ENCODE data around the gene DNMT3A. TPM values are rescaled to one million over a fixed set of nuclear protein-coding genes. Genes with fewer than 3 reads are reported as not detected.

Gene DNMT3A
- total RNA-seq, 1 experiment from 2014 or later = 8.0 TPM

DNA sequence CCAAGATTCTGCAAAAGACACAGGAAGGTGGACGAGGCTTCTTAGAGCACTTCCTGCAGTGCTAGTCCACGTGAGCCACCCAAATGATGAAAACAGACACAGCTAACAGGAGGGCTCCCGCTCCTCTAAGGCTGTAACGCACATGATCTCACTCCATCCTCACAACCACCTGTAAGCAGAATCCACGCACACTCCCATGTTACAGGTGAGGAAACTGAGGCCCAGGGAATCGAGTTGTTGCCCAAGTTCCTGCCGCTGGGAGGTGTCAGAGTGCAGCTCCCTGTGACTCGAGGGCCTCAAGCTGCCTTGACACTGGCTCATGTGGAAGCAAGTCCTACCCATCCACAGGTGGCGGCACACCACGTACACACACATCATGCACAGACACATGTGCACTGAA is 4.4 kb downstream of the DNMT3A start:
- DNase-seq (ENCODE audit: unreplicated experiment) = no peak
- intact Hi-C loops (cut with micrococcal nuclease) = no loop called here
- Mint-ChIP-seq H3K9me3 (ENCODE audit: unreplicated experiment) (no peaks in the 10 kb centered on the region), H3K27ac (ENCODE audit: low read depth, unreplicated experiment) (peak overlapping the region; percentile 14), H3K36me3 (ENCODE audit: insufficient read depth, unreplicated experiment) (no peaks in the 10 kb centered on the region), H3K27me3 (ENCODE audit: insufficient read depth, unreplicated experiment) (no peaks in the 10 kb centered on the region), H3K4me1 (ENCODE audit: insufficient read depth, unreplicated experiment) (no peaks in the 10 kb centered on the region), H3K4me3 (ENCODE audit: unreplicated experiment) (no peak overlapping the region)
- no TSS peak for BruUV-seq (replicated peaks)
- ChIA-PET CTCF (no interaction called here), POLR2A (no interaction called here)
- TF ChIP-seq, protein P1, sequence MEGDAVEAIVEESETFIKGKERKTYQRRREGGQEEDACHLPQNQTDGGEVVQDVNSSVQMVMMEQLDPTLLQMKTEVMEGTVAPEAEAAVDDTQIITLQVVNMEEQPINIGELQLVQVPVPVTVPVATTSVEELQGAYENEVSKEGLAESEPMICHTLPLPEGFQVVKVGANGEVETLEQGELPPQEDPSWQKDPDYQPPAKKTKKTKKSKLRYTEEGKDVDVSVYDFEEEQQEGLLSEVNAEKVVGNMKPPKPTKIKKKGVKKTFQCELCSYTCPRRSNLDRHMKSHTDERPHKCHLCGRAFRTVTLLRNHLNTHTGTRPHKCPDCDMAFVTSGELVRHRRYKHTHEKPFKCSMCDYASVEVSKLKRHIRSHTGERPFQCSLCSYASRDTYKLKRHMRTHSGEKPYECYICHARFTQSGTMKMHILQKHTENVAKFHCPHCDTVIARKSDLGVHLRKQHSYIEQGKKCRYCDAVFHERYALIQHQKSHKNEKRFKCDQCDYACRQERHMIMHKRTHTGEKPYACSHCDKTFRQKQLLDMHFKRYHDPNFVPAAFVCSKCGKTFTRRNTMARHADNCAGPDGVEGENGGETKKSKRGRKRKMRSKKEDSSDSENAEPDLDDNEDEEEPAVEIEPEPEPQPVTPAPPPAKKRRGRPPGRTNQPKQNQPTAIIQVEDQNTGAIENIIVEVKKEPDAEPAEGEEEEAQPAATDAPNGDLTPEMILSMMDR (IDR thresholded peaks at IDR 0.05; ENCODE audit: unreplicated experiment) = no peak

DNA sequence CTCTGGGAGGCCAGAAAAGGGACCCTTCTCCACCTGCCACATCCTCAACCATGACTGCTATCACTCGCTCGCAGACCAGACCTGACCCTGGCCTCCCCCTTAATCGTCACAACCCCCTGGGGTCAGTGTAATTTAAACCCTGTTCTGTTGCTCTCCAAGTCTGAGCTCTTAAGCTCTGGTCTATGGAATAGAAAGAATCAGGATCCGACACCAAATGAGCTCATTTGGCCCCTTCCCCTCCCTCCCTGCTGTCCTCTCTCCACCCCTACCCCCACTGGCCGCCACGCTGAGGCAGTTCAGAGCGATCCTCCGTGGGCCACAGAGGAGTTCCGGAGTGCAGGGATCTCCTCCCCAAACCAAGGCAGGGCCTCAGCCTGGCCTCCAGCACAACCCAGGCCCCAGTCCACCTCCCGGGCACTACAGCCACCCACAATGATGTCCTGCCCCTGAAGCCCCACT is 5.3 kb downstream of the DNMT3A start:
- CTCF ChIA-PET = no interaction called here
- Mint-ChIP-seq H3K27ac (ENCODE audit: low read depth, unreplicated experiment) (peak overlapping the region; percentile 14), H3K36me3 (ENCODE audit: insufficient read depth, unreplicated experiment) (no peaks in the 10 kb centered on the region), H3K9me3 (ENCODE audit: unreplicated experiment) (no peaks in the 10 kb centered on the region), H3K27me3 (ENCODE audit: insufficient read depth, unreplicated experiment) (no peaks in the 10 kb centered on the region), H3K4me3 (ENCODE audit: unreplicated experiment) (no peak overlapping the region), H3K4me1 (ENCODE audit: insufficient read depth, unreplicated experiment) (no peaks in the 10 kb centered on the region)
- no TSS peak for BruUV-seq (replicated peaks)
- no peak for DNase-seq (ENCODE audit: unreplicated experiment)
- intact Hi-C loops (cut with micrococcal nuclease) = no loop called here
- POLR2A ChIA-PET = no interaction called here
- TF ChIP-seq, protein P1 (IDR thresholded peaks at IDR 0.05; ENCODE audit: unreplicated experiment) = no peak

DNA sequence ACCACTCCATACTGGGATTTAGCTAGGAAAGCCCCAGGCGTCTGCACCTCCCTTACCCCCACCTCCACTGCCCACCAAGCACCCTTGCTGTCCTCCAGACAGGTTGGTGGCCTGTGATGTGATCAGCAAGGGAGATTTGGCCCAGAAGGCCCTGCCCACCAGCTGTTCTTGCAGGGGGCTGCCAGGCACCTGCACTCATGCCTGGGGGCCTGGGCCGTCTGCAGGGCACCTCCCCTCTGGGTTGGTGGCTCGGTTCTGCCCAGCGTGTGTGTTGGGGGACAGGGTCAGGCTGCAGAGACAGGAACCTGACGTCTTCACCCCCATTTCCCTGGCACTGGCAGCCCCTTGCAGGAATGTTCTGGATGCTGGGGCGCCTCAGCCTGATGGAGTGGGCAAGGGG is 5.8 kb downstream of the DNMT3A start:
- Mint-ChIP-seq H3K36me3 (ENCODE audit: insufficient read depth, unreplicated experiment) (no peaks in the 10 kb centered on the region), H3K4me3 (ENCODE audit: unreplicated experiment) (no peak overlapping the region), H3K4me1 (ENCODE audit: insufficient read depth, unreplicated experiment) (no peaks in the 10 kb centered on the region), H3K9me3 (ENCODE audit: unreplicated experiment) (no peaks in the 10 kb centered on the region), H3K27me3 (ENCODE audit: insufficient read depth, unreplicated experiment) (no peaks in the 10 kb centered on the region), H3K27ac (ENCODE audit: low read depth, unreplicated experiment) (no peak overlapping the region)
- TF ChIP-seq, protein P1 (IDR thresholded peaks at IDR 0.05; ENCODE audit: unreplicated experiment) = no peak
- BruUV-seq (replicated peaks) = no TSS peak
- DNase-seq (ENCODE audit: unreplicated experiment) = no peak
- intact Hi-C loops (cut with micrococcal nuclease) = no loop called here
- ChIA-PET CTCF (no interaction called here), POLR2A (no interaction called here)

DNA sequence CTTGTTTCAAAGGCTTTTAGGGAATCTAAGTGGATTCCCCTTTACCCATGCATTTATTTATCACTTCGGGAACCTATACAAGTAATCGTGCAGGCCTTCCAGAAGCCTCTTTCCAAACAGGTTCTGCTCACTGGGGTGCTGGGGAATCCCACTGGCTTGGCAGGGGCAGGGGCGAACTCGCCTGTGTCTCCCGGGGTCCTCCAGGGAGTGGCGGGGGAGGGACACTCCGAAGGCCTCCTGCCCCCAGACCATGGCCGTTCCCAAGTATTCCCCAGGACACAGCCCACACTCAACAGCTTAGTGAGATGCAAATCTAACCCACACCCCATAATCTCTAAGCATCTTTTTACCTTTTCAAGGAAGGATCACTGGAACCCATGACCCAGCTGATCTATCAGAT is 6.5 kb downstream of the DNMT3A start:
- H3K9me3 Mint-ChIP-seq (ENCODE audit: unreplicated experiment) = no peaks in the 10 kb centered on the region
- no peaks in the 10 kb centered on the region for H3K4me1 Mint-ChIP-seq (ENCODE audit: insufficient read depth, unreplicated experiment)
- TF ChIP-seq, protein P1 (IDR thresholded peaks at IDR 0.05; ENCODE audit: unreplicated experiment) = no peak
- DNase-seq (ENCODE audit: unreplicated experiment) = no peak
- H3K27me3 Mint-ChIP-seq (ENCODE audit: insufficient read depth, unreplicated experiment) = no peaks in the 10 kb centered on the region
- H3K27ac Mint-ChIP-seq (ENCODE audit: low read depth, unreplicated experiment) = no peak overlapping the region
- intact Hi-C loops (cut with micrococcal nuclease) = no loop called here
- no peaks in the 10 kb centered on the region for H3K36me3 Mint-ChIP-seq (ENCODE audit: insufficient read depth, unreplicated experiment)
- H3K4me3 Mint-ChIP-seq (ENCODE audit: unreplicated experiment) = no peak overlapping the region
- POLR2A ChIA-PET = no interaction called here
- CTCF ChIA-PET = no interaction called here
- no TSS peak for BruUV-seq (replicated peaks)
